CD4-positive, alpha-beta T cell treated with Interleukin-4 for 4 hours (primary cell): ENCODE results near the gene NAA20.

Experiments used
- DNase-seq: peaks from one replicate; pipeline ENCODE4 v3.0.0-alpha.2; 2020

Gene NAA20

GRCh38 chr20:20079102-20079784 lies 62.1 kb downstream of the NAA20 start:
- DNase-seq = no peak
